Measurements from ENCODE around the gene PTPRM. TPM values are rescaled to one million over a fixed set of nuclear protein-coding genes. Genes with fewer than 3 reads are reported as not detected.

Gene PTPRM
- total and polyA plus RNA-seq, 12 donors, result 31.7 to 116 (median 61.2) TPM

- no peak for DNase-seq
- intact Hi-C loops (cut with DNase I), result no loop called here
- Histone ChIP-seq H3K9me3 (replicated peaks in 1 of 3) (no peaks in the 10 kb centered on the region), H3K4me3 (no peak overlapping the region), H3K4me1 (replicated peaks in 1 of 2) (no peaks in the 10 kb centered on the region), H3K27ac (no peak overlapping the region), H3K36me3 (replicated peaks in 1 of 2) (no peaks in the 10 kb centered on the region), H3K27me3 (no peaks in the 10 kb centered on the region)
- TF ChIP-seq POLR2A (IDR thresholded peaks at IDR 0.05), result no peak
- no peak for TF ChIP-seq CTCF (IDR thresholded peaks at IDR 0.05)
These were observed 565.9 kb downstream of the PTPRM start for GRCh38 chr18:8133032-8133431.

- Histone ChIP-seq H3K36me3 (replicated peaks in 1 of 2) (no peaks in the 10 kb centered on the region), H3K27ac (no peak overlapping the region), H3K4me3 (no peak overlapping the region), H3K4me1 (replicated peaks in 1 of 2) (no peaks in the 10 kb centered on the region), H3K9me3 (replicated peaks in 1 of 3) (no peaks in the 10 kb centered on the region), H3K27me3 (no peaks in the 10 kb centered on the region)
- intact Hi-C loops (cut with DNase I), result no loop called here
- TF ChIP-seq POLR2A (IDR thresholded peaks at IDR 0.05) (no peak), CTCF (IDR thresholded peaks at IDR 0.05) (no peak)
- 88 to 96% (median 95%) methylated on average over 1 of the region's 1 CpG for whole genome bisulfite sequencing, 4 donors
- no peak for DNase-seq
These were observed 566.8 kb downstream of the PTPRM start for GRCh38 chr18:8133888-8134287.

- TF ChIP-seq CTCF (IDR thresholded peaks at IDR 0.05) (no peak), POLR2A (IDR thresholded peaks at IDR 0.05) (no peak)
- intact Hi-C loops (cut with DNase I), result no loop called here
- DNase-seq, result peak in 1 of 7 donors; percentile 13
- H3K27me3 ChIP-seq, result no peaks in the 10 kb centered on the region
- no peaks in the 10 kb centered on the region for H3K9me3 ChIP-seq (replicated peaks in 1 of 3)
- H3K4me3 ChIP-seq, result no peak overlapping the region
- peaks cover 9 to 27% of the 10 kb centered on the region in 2 donors for H3K4me1 ChIP-seq (replicated peaks in 1 of 2)
- H3K27ac ChIP-seq, result peak overlapping the region in 4 of 5 donors; percentile 60 to 71 (median 62)
- 62 to 74% (median 72%) methylated on average over 10 of the region's 10 CpGs for WGBS, 4 donors
- no peaks in the 10 kb centered on the region for H3K36me3 ChIP-seq (replicated peaks in 1 of 2)
These were observed 572.0 kb downstream of the PTPRM start for GRCh38 chr18:8139127-8139527.

- WGBS, 4 donors, result 28 to 46% (median 36%) methylated on average over 7 of the region's 7 CpGs
- peak overlapping the region in 4 of 5 donors; percentile 60 to 71 (median 62) for H3K27ac ChIP-seq
- intact Hi-C loops (cut with DNase I), result no loop called here
These were observed 572.8 kb downstream of the PTPRM start for GRCh38 chr18:8139891-8140406.

More at GRCh38 chr18:8139891-8140406, 572.8 kb downstream of the PTPRM start:
- Histone ChIP-seq H3K4me1 (replicated peaks in 1 of 2) (peaks cover 9 to 27% of the 10 kb centered on the region in 2 donors), H3K4me3 (no peak overlapping the region), H3K36me3 (replicated peaks in 1 of 2) (no peaks in the 10 kb centered on the region), H3K27me3 (no peaks in the 10 kb centered on the region), H3K9me3 (replicated peaks in 1 of 3) (no peaks in the 10 kb centered on the region)
- DNase-seq, result peak; percentile 35 to 80 (median 72)
- TF ChIP-seq POLR2A (IDR thresholded peaks at IDR 0.05) (no peak), CTCF (IDR thresholded peaks at IDR 0.05) (no peak)
